Measurements from ENCODE around the gene TMBIM1. TPM values are rescaled to one million over a fixed set of nuclear protein-coding genes. Genes with fewer than 3 reads are reported as not detected.

The TMBIM1 gene
- total and polyA plus RNA-seq, 9 of the 15 experiments (the other 6 are each of a cell fraction or from before 2014, with no cell fraction given): 14.2 to 105 (median 47.0) TPM

DNA sequence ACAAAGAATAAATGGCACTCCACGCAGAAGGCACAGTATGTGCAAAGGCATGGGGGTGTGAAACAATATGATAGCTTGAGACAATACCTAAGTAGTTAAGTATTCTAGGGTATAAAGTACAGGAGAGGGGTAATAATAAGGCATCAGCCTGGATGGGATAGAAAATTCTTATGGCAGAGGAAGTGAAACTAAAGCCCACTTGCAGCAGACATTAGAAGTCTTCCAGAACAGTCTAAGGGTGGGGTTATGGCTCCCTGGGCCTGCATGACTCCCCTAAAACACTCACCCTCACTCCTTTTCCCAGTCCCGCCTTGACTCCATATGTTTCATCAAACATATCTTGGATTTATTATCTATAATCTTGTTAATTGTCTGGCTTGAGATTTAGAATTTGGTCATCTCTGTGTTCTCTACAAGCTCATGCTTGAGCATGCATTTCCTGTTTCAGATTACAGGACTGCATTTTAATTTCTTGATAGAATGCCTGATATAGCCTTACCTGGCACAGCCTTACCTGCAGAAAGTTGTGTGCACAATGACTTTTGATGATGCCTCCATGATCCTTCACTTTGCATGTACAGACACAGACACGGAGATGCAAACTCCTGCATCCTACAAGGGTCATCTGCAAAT, 28.5 kb upstream of the TMBIM1 start:
- Histone ChIP-seq H2AFZ (ENCODE audit: low read depth, low read length) (no peak overlapping the region), H4K20me1 (replicated peaks; ENCODE audit: control insufficient read depth, insufficient read depth, low read length) (no peaks in the 10 kb centered on the region), H3K4me2 (ENCODE audit: insufficient read depth, low read length) (no peak overlapping the region), H3K4me1 (replicated peaks in 1 of 2; ENCODE audit: control insufficient read depth in 2 of 2, insufficient read depth in 2 of 2, low read length in 2 of 2) (peaks cover 29 to 31% of the 10 kb centered on the region in 2 experiments), H3K36me3 (ENCODE audit: control insufficient read depth, insufficient read depth, low read length) (no peaks in the 10 kb centered on the region), H3K4me3 (no peak overlapping the region), H3K9me1 (ENCODE audit: control insufficient read depth, insufficient read depth, low read length) (peaks cover 1% of the 10 kb centered on the region), H3K27ac (ENCODE audit: extremely low read depth, low read depth, low read length) (no peak overlapping the region), H3K9ac (ENCODE audit: insufficient read depth in 1 of 2, low read depth in 2 of 2, low read length in 2 of 2) (no peak overlapping the region), H3K27me3 (ENCODE audit: control insufficient read depth in 2 of 2, insufficient read depth in 2 of 2, low read length in 2 of 2) (no peaks in the 10 kb centered on the region), H3K9me3 (replicated peaks; ENCODE audit: control insufficient read depth, insufficient read depth, low read depth, low read length) (no peaks in the 10 kb centered on the region), H3K79me2 (ENCODE audit: control insufficient read depth, insufficient read depth, low read length) (peaks cover 20% of the 10 kb centered on the region)
- in situ Hi-C loops (cut with MboI): no loop called here
- TF ChIP-seq ZKSCAN8 (CRISPR knock-in tag; IDR thresholded peaks at IDR 0.05): no peak
- no peak for TF ChIP-seq KAT7 (CRISPR knock-in tag; IDR thresholded peaks at IDR 0.05; ENCODE audit: borderline replicate concordance)
- TF ChIP-seq, protein P1, sequence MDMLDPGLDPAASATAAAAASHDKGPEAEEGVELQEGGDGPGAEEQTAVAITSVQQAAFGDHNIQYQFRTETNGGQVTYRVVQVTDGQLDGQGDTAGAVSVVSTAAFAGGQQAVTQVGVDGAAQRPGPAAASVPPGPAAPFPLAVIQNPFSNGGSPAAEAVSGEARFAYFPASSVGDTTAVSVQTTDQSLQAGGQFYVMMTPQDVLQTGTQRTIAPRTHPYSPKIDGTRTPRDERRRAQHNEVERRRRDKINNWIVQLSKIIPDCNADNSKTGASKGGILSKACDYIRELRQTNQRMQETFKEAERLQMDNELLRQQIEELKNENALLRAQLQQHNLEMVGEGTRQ (CRISPR knock-in tag; IDR thresholded peaks at IDR 0.05): no peak
- no peak for TF ChIP-seq ZC3H8 (IDR thresholded peaks at IDR 0.05)
- no peak for TF ChIP-seq HDAC1 (IDR thresholded peaks at IDR 0.05)
- TF ChIP-seq, protein P2, sequence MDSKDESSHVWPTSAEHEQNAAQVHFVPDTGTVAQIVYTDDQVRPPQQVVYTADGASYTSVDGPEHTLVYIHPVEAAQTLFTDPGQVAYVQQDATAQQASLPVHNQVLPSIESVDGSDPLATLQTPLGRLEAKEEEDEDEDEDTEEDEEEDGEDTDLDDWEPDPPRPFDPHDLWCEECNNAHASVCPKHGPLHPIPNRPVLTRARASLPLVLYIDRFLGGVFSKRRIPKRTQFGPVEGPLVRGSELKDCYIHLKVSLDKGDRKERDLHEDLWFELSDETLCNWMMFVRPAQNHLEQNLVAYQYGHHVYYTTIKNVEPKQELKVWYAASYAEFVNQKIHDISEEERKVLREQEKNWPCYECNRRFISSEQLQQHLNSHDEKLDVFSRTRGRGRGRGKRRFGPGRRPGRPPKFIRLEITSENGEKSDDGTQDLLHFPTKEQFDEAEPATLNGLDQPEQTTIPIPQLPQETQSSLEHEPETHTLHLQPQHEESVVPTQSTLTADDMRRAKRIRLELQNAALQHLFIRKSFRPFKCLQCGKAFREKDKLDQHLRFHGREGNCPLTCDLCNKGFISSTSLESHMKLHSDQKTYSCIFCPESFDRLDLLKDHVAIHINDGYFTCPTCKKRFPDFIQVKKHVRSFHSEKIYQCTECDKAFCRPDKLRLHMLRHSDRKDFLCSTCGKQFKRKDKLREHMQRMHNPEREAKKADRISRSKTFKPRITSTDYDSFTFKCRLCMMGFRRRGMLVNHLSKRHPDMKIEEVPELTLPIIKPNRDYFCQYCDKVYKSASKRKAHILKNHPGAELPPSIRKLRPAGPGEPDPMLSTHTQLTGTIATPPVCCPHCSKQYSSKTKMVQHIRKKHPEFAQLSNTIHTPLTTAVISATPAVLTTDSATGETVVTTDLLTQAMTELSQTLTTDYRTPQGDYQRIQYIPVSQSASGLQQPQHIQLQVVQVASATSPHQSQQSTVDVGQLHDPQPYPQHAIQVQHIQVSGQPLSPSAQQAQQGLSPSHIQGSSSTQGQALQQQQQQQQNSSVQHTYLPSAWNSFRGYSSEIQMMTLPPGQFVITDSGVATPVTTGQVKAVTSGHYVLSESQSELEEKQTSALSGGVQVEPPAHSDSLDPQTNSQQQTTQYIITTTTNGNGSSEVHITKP (IDR thresholded peaks at IDR 0.05; ENCODE audit: partially characterized antibody): no peak
- no peak for TF ChIP-seq CTBP1 (IDR thresholded peaks at IDR 0.05; ENCODE audit: borderline replicate concordance)
- TF ChIP-seq, protein P3, sequence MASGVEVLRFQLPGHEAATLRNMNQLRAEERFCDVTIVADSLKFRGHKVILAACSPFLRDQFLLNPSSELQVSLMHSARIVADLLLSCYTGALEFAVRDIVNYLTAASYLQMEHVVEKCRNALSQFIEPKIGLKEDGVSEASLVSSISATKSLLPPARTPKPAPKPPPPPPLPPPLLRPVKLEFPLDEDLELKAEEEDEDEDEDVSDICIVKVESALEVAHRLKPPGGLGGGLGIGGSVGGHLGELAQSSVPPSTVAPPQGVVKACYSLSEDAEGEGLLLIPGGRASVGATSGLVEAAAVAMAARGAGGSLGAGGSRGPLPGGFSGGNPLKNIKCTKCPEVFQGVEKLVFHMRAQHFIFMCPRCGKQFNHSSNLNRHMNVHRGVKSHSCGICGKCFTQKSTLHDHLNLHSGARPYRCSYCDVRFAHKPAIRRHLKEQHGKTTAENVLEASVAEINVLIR (CRISPR knock-in tag; IDR thresholded peaks at IDR 0.05): no peak
- BruUV-seq (replicated peaks): no TSS peak
- POLR2A ChIA-PET: interaction anchor here (0.6 to 1.0 kb wide), 3 partner anchors 9 to 31 kb away, joined by 3 read pairs; no protein-coding TSS in a partner anchor
- DNase-seq (ENCODE audit: extremely low read depth in 1 of 4, low spot score in 3 of 4) (no peak), ATAC-seq (no peak), FAIRE-seq (no peak)
- WGBS (ENCODE audit: insufficient coverage, low coverage, missing lambda C conversion rate): 82% methylated on average over 3 of the region's 3 CpGs
- intact Hi-C loops (cut with micrococcal nuclease): no loop called here
- CTCF ChIA-PET (ENCODE audit: low intra/inter-chr PET ratio): no interaction called here
